H1 (cell line): Measurements from ENCODE around the gene ENPEP. TPM values are rescaled to one million over a fixed set of nuclear protein-coding genes. Genes with fewer than 3 reads are reported as not detected.

ENCODE experiments used
- CTCF ChIA-PET: fragments of 300-600 bp; sonication (Branson Sonifier 250); formaldehyde crosslinking; loops from one replicate; lab custom pipeline; 2021; ENCODE audit not compliant: partially characterized antibody; lab: Charles Lee
- POLR2A ChIA-PET: fragments of 300-600 bp; sonication (Branson Sonifier 250); formaldehyde crosslinking; loops from one replicate; lab custom pipeline; 2021; ENCODE audit warnings: inconsistent platforms; ENCODE audit not compliant: partially characterized antibody; lab: Charles Lee
- DNase-seq, 2 experiments: peaks; one replicate each; pipeline versions ENCODE4 v3.0.0 to v3.0.0-alpha.2; 2010 to 2022; ENCODE audit warnings: low spot score in 2 of 2, low read depth in 1 of 2, mixed read lengths in 1 of 2
- FAIRE-seq: peaks from 2 replicates; lab custom pipeline; 2011; peaks lifted over from hg19 to GRCh38; lab: Jason Lieb, UNC
- H2AFZ ChIP-seq: 2 replicates; pipeline ENCODE4 v1.8.1; 2012; ENCODE audit warnings: low read length, inconsistent platforms
- H2AK5ac ChIP-seq: 2 replicates; pipeline ENCODE4 v1.6.1; 2013; ENCODE audit warnings: low read depth, low read length
- H2BK120ac ChIP-seq: replicated peaks from 2 replicates; pipeline ENCODE3; 2013; ENCODE audit warnings: low read depth, low read length, inconsistent platforms
- H2BK12ac ChIP-seq: 2 replicates; pipeline ENCODE4 v1.6.1; 2013; ENCODE audit warnings: low read depth, low read length
- H2BK15ac ChIP-seq: 2 replicates; pipeline ENCODE4 v1.6.1; 2013; ENCODE audit warnings: low read length
- H2BK20ac ChIP-seq: 2 replicates; pipeline ENCODE4 v1.6.1; 2013; ENCODE audit warnings: low read length
- H2BK5ac ChIP-seq: 2 replicates; pipeline ENCODE4 v1.6.1; 2013; ENCODE audit warnings: low read depth, low read length
- H3K14ac ChIP-seq: 2 replicates; pipeline ENCODE4 v1.6.1; 2013; ENCODE audit warnings: inconsistent platforms; ENCODE audit not compliant: insufficient read length
- H3K18ac ChIP-seq: 2 replicates; pipeline ENCODE4 v1.6.1; 2013; ENCODE audit warnings: low read length; ENCODE audit errors: extremely low read depth
- H3K23ac ChIP-seq: 2 replicates; pipeline ENCODE4 v1.6.1; 2013; ENCODE audit warnings: inconsistent platforms; ENCODE audit not compliant: insufficient read length
- H3K23me2 ChIP-seq: 2 replicates; pipeline ENCODE4 v1.6.1; 2013; ENCODE audit warnings: low read depth, low read length
- H3K27ac ChIP-seq: 2 replicates; pipeline ENCODE4 v1.6.1; 2011; ENCODE audit warnings: low read depth, low read length, inconsistent platforms
- H3K27me3 ChIP-seq, 4 experiments: replicated peaks in 1 of 4; 1 replicate in 1 of 4; 2 replicates in 3 of 4; pipeline versions ENCODE4 v1.6.1 to v1.8.1; 2011 to 2013; ENCODE audit warnings: low read length in 3 of 4, mild to moderate bottlenecking in 3 of 4, inconsistent platforms in 2 of 4, mixed read lengths in 2 of 4, moderate library complexity in 1 of 4; ENCODE audit not compliant: control insufficient read depth in 3 of 4, insufficient read depth in 3 of 4; ENCODE audit errors: extremely low read depth in 1 of 4
- H3K36me3 ChIP-seq, 4 experiments: 2 replicates each; pipeline versions ENCODE4 v1.6.1 to v1.8.1; 2011 to 2013; ENCODE audit warnings: mild to moderate bottlenecking in 4 of 4, low read length in 3 of 4, moderate library complexity in 2 of 4, control low read depth in 1 of 4, inconsistent platforms in 1 of 4; ENCODE audit not compliant: insufficient read depth in 4 of 4, control insufficient read depth in 2 of 4
- H3K4ac ChIP-seq: replicated peaks from 2 replicates; pipeline ENCODE3; 2013; ENCODE audit warnings: low read length, low read depth, mixed read lengths, inconsistent platforms; ENCODE audit not compliant: insufficient read length
- H3K4me1 ChIP-seq, 4 experiments: replicated peaks in 1 of 4; 1 replicate in 1 of 4; 2 replicates in 3 of 4; pipeline versions ENCODE4 v1.6.1 to v1.8.1; 2011 to 2013; ENCODE audit warnings: low read length in 3 of 4, inconsistent platforms in 2 of 4, mixed read lengths in 1 of 4; ENCODE audit not compliant: insufficient read depth in 4 of 4, control insufficient read depth in 3 of 4
- H3K4me2 ChIP-seq, 2 experiments: 2 replicates each; pipeline versions ENCODE4 v1.6.1 to v1.8.1; 2011 to 2013; ENCODE audit warnings: low read depth in 2 of 2, low read length in 2 of 2, control low read depth in 1 of 2, inconsistent platforms in 1 of 2, mild to moderate bottlenecking in 1 of 2; ENCODE audit not compliant: insufficient read depth in 1 of 2
- H3K4me3 ChIP-seq, 4 experiments: fragments of 200-600, 300-600 bp in 1 of 4; sonication (generic), shearing (Covaris generic), sonication (Bioruptor Twin) in 1 of 4; 2 replicates each; pipeline versions ENCODE4 v1.5.1 to v1.8.1; 2011 to 2016; ENCODE audit warnings: low read length in 4 of 4, low read depth in 3 of 4, control low read depth in 2 of 4, inconsistent platforms in 2 of 4, mild to moderate bottlenecking in 2 of 4, mixed read lengths in 1 of 4, moderate library complexity in 1 of 4; ENCODE audit not compliant: insufficient read depth in 2 of 4; ENCODE audit errors: extremely low read depth in 1 of 4
- H3K56ac ChIP-seq: replicated peaks from 2 replicates; pipeline ENCODE3; 2013; ENCODE audit warnings: low read depth, mild to moderate bottlenecking, mixed read lengths, low read length, inconsistent platforms; ENCODE audit not compliant: insufficient read length
- H3K79me1 ChIP-seq: 2 replicates; pipeline ENCODE4 v1.6.1; 2013; ENCODE audit warnings: low read depth, low read length, control low read depth
- H3K79me2 ChIP-seq, 2 experiments: 2 replicates each; pipeline versions ENCODE4 v1.6.1 to v1.8.1; 2012 to 2013; ENCODE audit warnings: low read length in 2 of 2, mild to moderate bottlenecking in 2 of 2, inconsistent platforms in 1 of 2; ENCODE audit not compliant: insufficient read depth in 2 of 2, control insufficient read depth in 1 of 2
- H3K9ac ChIP-seq, 4 experiments: replicated peaks in 1 of 4; 1 replicate in 1 of 4; 2 replicates in 3 of 4; pipeline versions ENCODE4 v1.6.1 to v1.8.1; 2011 to 2013; ENCODE audit warnings: low read depth in 3 of 4, low read length in 3 of 4, control low read depth in 2 of 4, mild to moderate bottlenecking in 2 of 4, moderate library complexity in 2 of 4, inconsistent platforms in 1 of 4; ENCODE audit errors: extremely low read depth in 1 of 4
- H3K9me3 ChIP-seq, 2 experiments: 2 replicates each; pipeline versions ENCODE4 v1.6.1 to v1.8.1; 2012 to 2013; ENCODE audit warnings: mild to moderate bottlenecking in 2 of 2, moderate library complexity in 2 of 2, control low read depth in 1 of 2, inconsistent platforms in 1 of 2, low read depth in 1 of 2, low read length in 1 of 2, mixed read lengths in 1 of 2; ENCODE audit not compliant: insufficient read depth in 2 of 2
- H4K20me1 ChIP-seq, 2 experiments: replicated peaks in 1 of 2; 2 replicates each; pipeline versions ENCODE3 to v1.8.1; 2011 to 2013; ENCODE audit warnings: inconsistent platforms in 2 of 2, low read length in 2 of 2, mild to moderate bottlenecking in 1 of 2; ENCODE audit not compliant: insufficient read depth in 2 of 2, control insufficient read depth in 1 of 2
- H4K5ac ChIP-seq: 2 replicates; pipeline ENCODE4 v1.6.1; 2013; ENCODE audit warnings: low read length, low read depth, mixed read lengths, inconsistent platforms; ENCODE audit not compliant: insufficient read length
- H4K8ac ChIP-seq: 2 replicates; pipeline ENCODE4 v1.8.0; 2013; ENCODE audit warnings: mild to moderate bottlenecking, moderate library complexity, low read length, inconsistent platforms; ENCODE audit not compliant: insufficient read depth; ENCODE audit errors: extremely low read depth
- H4K91ac ChIP-seq: replicated peaks from 2 replicates; pipeline ENCODE3; 2013; ENCODE audit warnings: low read length, mixed read lengths, inconsistent platforms; ENCODE audit not compliant: insufficient read length
- RBBP5 ChIP-seq: IDR thresholded peaks from 2 replicates; pipeline ENCODE4 v1.7.1; 2012; ENCODE audit warnings: low read depth, mild to moderate bottlenecking, inconsistent platforms, low read length, moderate library complexity, borderline replicate concordance
- TAF7 ChIP-seq: optimal IDR thresholded peaks from 2 replicates; pipeline ENCODE3; 2011; ENCODE audit warnings: low read depth, mild to moderate bottlenecking, inconsistent platforms, low read length, moderate library complexity, borderline replicate concordance
- polyA plus RNA-seq, 7 experiments: library from polyadenylated mRNA; depleted of rRNA in 3 of 7; stranded (reverse) in 5 of 7; unstranded in 2 of 7; fragments of >200 nt in 5 of 7; fragments of 200-250 nt in 2 of 7; gene quantifications; 1 replicate in 5 of 7; 2 replicates in 1 of 7; 4 replicates in 1 of 7; pipeline versions ENCODE4 v1.2.1 to v1.2.3, GENCODE V29; 2011 to 2013; ENCODE audit warnings: missing spikeins in 2 of 7, mixed read lengths in 2 of 7
- total RNA-seq: library from RNA; stranded (reverse); fragmentation: NEBNext Ultra II Directional; extraction: Animal tissue kit (Norgen Biotek cat#: 25700); gene quantifications from 2 replicates; pipeline ENCODE4 v1.2.1, GENCODE V29; 2021

Gene ENPEP
- total and polyA plus RNA-seq, 2 of the 8 experiments (the other 6 are each of a cell fraction or from before 2014, with no cell fraction given), result 0.09 to 0.61 TPM

GRCh38 chr4:110597582-110597981 lies 121.6 kb downstream of the ENPEP start:
- H3K9me3 ChIP-seq, result no peaks in the 10 kb centered on the region
- DNase-seq (no peak), FAIRE-seq (no peak)
- no peak overlapping the region for H4K91ac ChIP-seq
- no peak overlapping the region for H4K5ac ChIP-seq
- CTCF ChIA-PET, result interaction anchor here (0.6 to 1.7 kb wide), 2 partner anchors 11 to 13 kb away, joined by 3 to 8 read pairs; no protein-coding TSS in a partner anchor
- no peak overlapping the region for H3K27ac ChIP-seq
- no peaks in the 10 kb centered on the region for H3K4me1 ChIP-seq
- no peak overlapping the region for H4K8ac ChIP-seq
- no peak overlapping the region for H2BK12ac ChIP-seq
- H3K23ac ChIP-seq, result no peak overlapping the region
- no peak overlapping the region for H3K18ac ChIP-seq
- H2BK5ac ChIP-seq, result no peak overlapping the region
- H3K79me1 ChIP-seq, result no peaks in the 10 kb centered on the region
- H3K56ac ChIP-seq, result no peak overlapping the region
- H2AK5ac ChIP-seq, result no peak overlapping the region
- no peak overlapping the region for H2BK120ac ChIP-seq
- no peak overlapping the region for H3K4me3 ChIP-seq
- H3K23me2 ChIP-seq, result no peaks in the 10 kb centered on the region
- H3K36me3 ChIP-seq, result no peaks in the 10 kb centered on the region
- no peak overlapping the region for H2BK15ac ChIP-seq
- H3K4ac ChIP-seq, result no peak overlapping the region
- H3K14ac ChIP-seq, result no peak overlapping the region
- no peak overlapping the region for H2AFZ ChIP-seq
- no peak overlapping the region for H3K4me2 ChIP-seq
- H3K9ac ChIP-seq, result no peak overlapping the region
- H4K20me1 ChIP-seq, result no peaks in the 10 kb centered on the region
- no peak overlapping the region for H2BK20ac ChIP-seq
- H3K27me3 ChIP-seq, result no peaks in the 10 kb centered on the region
- POLR2A ChIA-PET, result no interaction called here
- no peaks in the 10 kb centered on the region for H3K79me2 ChIP-seq
- TF ChIP-seq RBBP5, result no peak
- TF ChIP-seq TAF7, result no peak
